ENCODE measurements around the gene ACTL7A.
"Not testable (repeated sequence)": the region's sequence is repeated elsewhere in the genome, so short reads cannot be mapped to it uniquely, and the experiment has no call there.

ACTL7A gene

GRCh38 chr9:108886594-108887271 lies 24.7 kb downstream of the ACTL7A start:
- H3K4me3 ChIP-seq (ENCODE audit: low read depth in 1 of 5, low read length in 5 of 5); H3K9ac ChIP-seq (ENCODE audit: low read length in 5 of 5); H3K4me1 ChIP-seq (ENCODE audit: control insufficient read depth in 5 of 5, insufficient read depth in 5 of 5, low read length in 5 of 5); H3K27ac ChIP-seq (ENCODE audit: low read depth, low read length); H3K9me3 ChIP-seq (ENCODE audit: control insufficient read depth in 5 of 5, low read length in 5 of 5); H3K27me3 ChIP-seq (ENCODE audit: control insufficient read depth in 5 of 5, insufficient read depth in 4 of 5, low read length in 5 of 5): not testable (repeated sequence)
- peaks cover 38 to 56% (median 47%) of the 10 kb centered on the region in 5 donors for H3K36me3 ChIP-seq (ENCODE audit: control insufficient read depth in 5 of 5, insufficient read depth in 5 of 5, low read length in 5 of 5)

DNA sequence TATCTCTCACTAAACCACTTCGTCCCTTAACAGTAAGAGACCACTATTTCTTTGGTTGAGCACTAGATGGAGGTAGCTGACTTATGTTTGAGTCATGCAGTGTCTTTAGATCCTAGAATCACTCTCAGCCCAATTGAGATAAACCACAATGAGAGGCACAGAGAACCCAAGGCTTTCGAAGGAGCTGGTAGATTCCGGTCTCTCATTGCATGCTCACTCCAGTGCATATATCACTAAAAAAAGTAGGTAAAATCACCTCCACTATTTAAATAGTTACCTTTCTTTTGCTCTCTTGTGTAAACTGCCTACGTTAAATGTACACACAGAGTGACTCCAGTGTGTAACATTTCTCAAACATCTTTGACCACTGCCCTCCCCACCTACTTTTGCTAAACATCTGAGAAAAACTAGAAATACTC lies 27.6 kb downstream of the ACTL7A start:
- H3K9me3 ChIP-seq (ENCODE audit: control insufficient read depth in 5 of 5, low read length in 5 of 5) = no peaks in the 10 kb centered on the region
- no peak overlapping the region for H3K9ac ChIP-seq (ENCODE audit: low read length in 5 of 5)
- peaks cover 0 to 6% (median 0%) of the 10 kb centered on the region in 5 donors for H3K4me1 ChIP-seq (ENCODE audit: control insufficient read depth in 5 of 5, insufficient read depth in 5 of 5, low read length in 5 of 5)
- H3K27ac ChIP-seq (ENCODE audit: low read depth, low read length) = no peak overlapping the region
- peaks cover 54 to 70% (median 66%) of the 10 kb centered on the region in 5 donors for H3K36me3 ChIP-seq (ENCODE audit: control insufficient read depth in 5 of 5, insufficient read depth in 5 of 5, low read length in 5 of 5)
- H3K27me3 ChIP-seq (ENCODE audit: control insufficient read depth in 5 of 5, insufficient read depth in 4 of 5, low read length in 5 of 5) = no peaks in the 10 kb centered on the region
- no peak overlapping the region for H3K4me3 ChIP-seq (ENCODE audit: low read depth in 1 of 5, low read length in 5 of 5)

DNA sequence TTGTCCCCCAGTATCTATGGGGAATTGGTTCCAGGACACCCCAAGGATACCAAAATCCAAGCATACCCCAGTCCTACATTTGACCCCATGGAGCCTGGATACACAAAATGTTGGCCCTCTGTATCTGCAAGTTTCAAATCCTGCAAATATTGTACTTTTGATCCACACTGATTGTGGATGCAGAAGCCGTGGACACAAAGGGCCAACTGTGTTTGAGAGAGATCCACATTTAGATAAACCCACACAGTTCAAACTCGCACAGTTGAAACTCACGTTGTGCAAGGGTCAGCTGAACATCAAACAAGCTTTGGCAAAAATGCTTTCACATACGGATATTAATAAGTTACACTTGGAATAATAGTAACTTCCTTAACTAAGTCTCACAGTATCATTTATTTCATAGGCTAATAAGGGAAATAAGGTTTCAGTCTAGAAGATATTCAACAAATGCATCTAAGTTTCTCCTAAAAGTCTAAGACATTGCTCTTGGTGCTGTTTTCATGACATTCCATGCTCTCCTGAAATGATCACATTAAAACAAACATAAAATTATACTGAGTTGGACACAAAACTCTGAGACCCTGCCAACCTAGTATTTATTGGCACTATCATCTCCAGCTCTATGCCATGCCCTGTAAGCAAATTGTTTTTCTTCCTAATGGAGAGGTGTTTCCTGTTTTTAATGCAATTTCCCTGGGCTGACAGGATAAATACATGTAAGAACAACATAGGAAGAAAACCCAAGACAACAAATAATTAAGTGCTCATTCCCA lies 32.3 kb downstream of the ACTL7A start:
- no peaks in the 10 kb centered on the region for H3K27me3 ChIP-seq (ENCODE audit: control insufficient read depth in 5 of 5, insufficient read depth in 4 of 5, low read length in 5 of 5)
- no peaks in the 10 kb centered on the region for H3K9me3 ChIP-seq (ENCODE audit: control insufficient read depth in 5 of 5, low read length in 5 of 5)
- no peak overlapping the region for H3K27ac ChIP-seq (ENCODE audit: low read depth, low read length)
- H3K36me3 ChIP-seq (ENCODE audit: control insufficient read depth in 5 of 5, insufficient read depth in 5 of 5, low read length in 5 of 5) = peaks cover 68 to 97% (median 85%) of the 10 kb centered on the region in 5 donors
- no peak overlapping the region for H3K9ac ChIP-seq (ENCODE audit: low read length in 5 of 5)
- H3K4me3 ChIP-seq (ENCODE audit: low read depth in 1 of 5, low read length in 5 of 5) = no peak overlapping the region
- H3K4me1 ChIP-seq (ENCODE audit: control insufficient read depth in 5 of 5, insufficient read depth in 5 of 5, low read length in 5 of 5) = no peaks in the 10 kb centered on the region

- no peaks in the 10 kb centered on the region for H3K4me1 ChIP-seq (ENCODE audit: control insufficient read depth in 5 of 5, insufficient read depth in 5 of 5, low read length in 5 of 5)
- peaks cover 74 to 95% (median 83%) of the 10 kb centered on the region in 5 donors for H3K36me3 ChIP-seq (ENCODE audit: control insufficient read depth in 5 of 5, insufficient read depth in 5 of 5, low read length in 5 of 5)
- H3K27ac ChIP-seq (ENCODE audit: low read depth, low read length) = no peak overlapping the region
- no peaks in the 10 kb centered on the region for H3K27me3 ChIP-seq (ENCODE audit: control insufficient read depth in 5 of 5, insufficient read depth in 4 of 5, low read length in 5 of 5)
- H3K4me3 ChIP-seq (ENCODE audit: low read depth in 1 of 5, low read length in 5 of 5) = no peak overlapping the region
- no peak overlapping the region for H3K9ac ChIP-seq (ENCODE audit: low read length in 5 of 5)
- H3K9me3 ChIP-seq (ENCODE audit: control insufficient read depth in 5 of 5, low read length in 5 of 5) = no peaks in the 10 kb centered on the region
Measured at GRCh38 chr9:108897324-108898096, 35.4 kb downstream of the ACTL7A start.

DNA sequence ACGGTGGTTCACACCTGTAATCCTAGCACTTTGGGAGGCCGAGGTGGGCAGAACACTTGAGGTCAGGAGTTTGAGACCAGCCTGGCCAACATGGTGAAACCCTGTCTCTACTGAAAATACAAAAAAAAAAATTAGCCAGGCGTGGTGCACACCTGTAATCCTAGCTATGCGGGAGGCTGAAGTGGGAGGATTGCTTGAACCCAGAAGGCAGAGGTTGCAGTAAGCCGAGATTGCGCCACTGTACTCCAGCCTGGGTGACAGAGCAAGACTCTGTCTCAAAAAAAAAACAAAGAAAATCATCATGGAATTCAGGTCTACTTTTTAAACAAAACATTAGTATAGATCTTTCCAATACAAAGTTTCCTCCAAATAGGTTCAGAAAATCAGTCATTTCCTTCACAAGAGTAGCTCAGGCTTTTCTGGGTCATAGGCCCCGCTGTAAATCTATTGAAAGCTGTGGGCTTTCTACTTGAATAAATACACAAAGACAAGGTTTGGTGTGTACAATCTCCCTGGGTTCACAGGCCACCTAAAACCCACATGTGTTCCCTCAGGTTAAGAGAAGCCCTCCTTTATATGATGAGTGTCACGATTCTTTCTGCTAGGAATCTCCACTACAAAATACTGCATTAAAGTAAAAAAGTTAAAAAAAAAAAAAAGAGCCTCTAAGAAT lies 37.1 kb downstream of the ACTL7A start:
- H3K9ac ChIP-seq (ENCODE audit: low read length in 5 of 5); H3K4me3 ChIP-seq (ENCODE audit: low read depth in 1 of 5, low read length in 5 of 5); H3K4me1 ChIP-seq (ENCODE audit: control insufficient read depth in 5 of 5, insufficient read depth in 5 of 5, low read length in 5 of 5); H3K27me3 ChIP-seq (ENCODE audit: control insufficient read depth in 5 of 5, insufficient read depth in 4 of 5, low read length in 5 of 5); H3K27ac ChIP-seq (ENCODE audit: low read depth, low read length); H3K9me3 ChIP-seq (ENCODE audit: control insufficient read depth in 5 of 5, low read length in 5 of 5): not testable (repeated sequence)
- H3K36me3 ChIP-seq (ENCODE audit: control insufficient read depth in 5 of 5, insufficient read depth in 5 of 5, low read length in 5 of 5) = peaks cover 74 to 94% (median 81%) of the 10 kb centered on the region in 5 donors

GRCh38 chr9:108900176-108900575 lies 38.1 kb downstream of the ACTL7A start:
- Histone ChIP-seq H3K36me3 (ENCODE audit: control insufficient read depth in 5 of 5, insufficient read depth in 5 of 5, low read length in 5 of 5) (peaks cover 74 to 92% (median 77%) of the 10 kb centered on the region in 5 donors), H3K4me1 (ENCODE audit: control insufficient read depth in 5 of 5, insufficient read depth in 5 of 5, low read length in 5 of 5) (no peaks in the 10 kb centered on the region), H3K9me3 (ENCODE audit: control insufficient read depth in 5 of 5, low read length in 5 of 5) (no peaks in the 10 kb centered on the region), H3K27me3 (ENCODE audit: control insufficient read depth in 5 of 5, insufficient read depth in 4 of 5, low read length in 5 of 5) (no peaks in the 10 kb centered on the region), H3K9ac (ENCODE audit: low read length in 5 of 5) (no peak overlapping the region), H3K4me3 (ENCODE audit: low read depth in 1 of 5, low read length in 5 of 5) (no peak overlapping the region), H3K27ac (ENCODE audit: low read depth, low read length) (no peak overlapping the region)

GRCh38 chr9:108903420-108904103 lies 41.5 kb downstream of the ACTL7A start:
- Histone ChIP-seq H3K9me3 (ENCODE audit: control insufficient read depth in 5 of 5, low read length in 5 of 5) (no peaks in the 10 kb centered on the region), H3K9ac (ENCODE audit: low read length in 5 of 5) (no peak overlapping the region), H3K36me3 (ENCODE audit: control insufficient read depth in 5 of 5, insufficient read depth in 5 of 5, low read length in 5 of 5) (peaks cover 76 to 93% (median 79%) of the 10 kb centered on the region in 5 donors), H3K4me3 (ENCODE audit: low read depth in 1 of 5, low read length in 5 of 5) (no peak overlapping the region), H3K4me1 (ENCODE audit: control insufficient read depth in 5 of 5, insufficient read depth in 5 of 5, low read length in 5 of 5) (no peaks in the 10 kb centered on the region), H3K27me3 (ENCODE audit: control insufficient read depth in 5 of 5, insufficient read depth in 4 of 5, low read length in 5 of 5) (no peaks in the 10 kb centered on the region), H3K27ac (ENCODE audit: low read depth, low read length) (no peak overlapping the region)

GRCh38 chr9:108904161-108904560 lies 42.1 kb downstream of the ACTL7A start:
- no peak overlapping the region for H3K9ac ChIP-seq (ENCODE audit: low read length in 5 of 5)
- no peak overlapping the region for H3K4me3 ChIP-seq (ENCODE audit: low read depth in 1 of 5, low read length in 5 of 5)
- no peaks in the 10 kb centered on the region for H3K27me3 ChIP-seq (ENCODE audit: control insufficient read depth in 5 of 5, insufficient read depth in 4 of 5, low read length in 5 of 5)
- peaks cover 75 to 93% (median 85%) of the 10 kb centered on the region in 5 donors for H3K36me3 ChIP-seq (ENCODE audit: control insufficient read depth in 5 of 5, insufficient read depth in 5 of 5, low read length in 5 of 5)
- no peak overlapping the region for H3K27ac ChIP-seq (ENCODE audit: low read depth, low read length)
- H3K4me1 ChIP-seq (ENCODE audit: control insufficient read depth in 5 of 5, insufficient read depth in 5 of 5, low read length in 5 of 5) = no peaks in the 10 kb centered on the region
- no peaks in the 10 kb centered on the region for H3K9me3 ChIP-seq (ENCODE audit: control insufficient read depth in 5 of 5, low read length in 5 of 5)

DNA sequence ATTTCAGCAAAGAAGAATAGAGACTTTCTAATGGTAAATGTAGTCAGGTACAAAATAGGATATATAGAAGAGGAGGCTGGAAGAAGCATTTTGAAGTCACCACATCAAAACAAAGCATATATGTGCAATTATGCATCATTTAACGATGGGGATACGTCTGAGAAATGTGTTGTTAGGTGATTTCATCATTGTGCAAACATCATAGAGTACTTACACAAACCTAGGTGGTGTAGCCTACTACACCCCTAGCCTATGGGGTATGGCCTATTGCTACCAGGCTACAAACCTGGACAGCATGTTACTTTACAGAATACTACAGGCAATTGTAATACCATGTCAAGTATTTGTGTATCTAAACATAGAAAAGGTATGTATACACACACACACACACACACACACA lies 43.4 kb downstream of the ACTL7A start:
- Histone ChIP-seq H3K4me3 (ENCODE audit: low read depth in 1 of 5, low read length in 5 of 5) (no peak overlapping the region), H3K27me3 (ENCODE audit: control insufficient read depth in 5 of 5, insufficient read depth in 4 of 5, low read length in 5 of 5) (no peaks in the 10 kb centered on the region), H3K9me3 (ENCODE audit: control insufficient read depth in 5 of 5, low read length in 5 of 5) (no peaks in the 10 kb centered on the region), H3K36me3 (ENCODE audit: control insufficient read depth in 5 of 5, insufficient read depth in 5 of 5, low read length in 5 of 5) (peaks cover 71 to 93% (median 83%) of the 10 kb centered on the region in 5 donors), H3K9ac (ENCODE audit: low read length in 5 of 5) (no peak overlapping the region), H3K27ac (ENCODE audit: low read depth, low read length) (no peak overlapping the region), H3K4me1 (ENCODE audit: control insufficient read depth in 5 of 5, insufficient read depth in 5 of 5, low read length in 5 of 5) (no peaks in the 10 kb centered on the region)
